OCI-M1 (cell line): ENCODE results near the gene GEMIN5.
"Not testable (repeated sequence)": the region's sequence is repeated elsewhere in the genome, so short reads cannot be mapped to it uniquely, and the experiment has no call there.

Experiments
- DNase-seq: peaks from one replicate; lab custom pipeline; 2025; lab: John Stamatoyannopoulos, UW

Gene GEMIN5, protein sequence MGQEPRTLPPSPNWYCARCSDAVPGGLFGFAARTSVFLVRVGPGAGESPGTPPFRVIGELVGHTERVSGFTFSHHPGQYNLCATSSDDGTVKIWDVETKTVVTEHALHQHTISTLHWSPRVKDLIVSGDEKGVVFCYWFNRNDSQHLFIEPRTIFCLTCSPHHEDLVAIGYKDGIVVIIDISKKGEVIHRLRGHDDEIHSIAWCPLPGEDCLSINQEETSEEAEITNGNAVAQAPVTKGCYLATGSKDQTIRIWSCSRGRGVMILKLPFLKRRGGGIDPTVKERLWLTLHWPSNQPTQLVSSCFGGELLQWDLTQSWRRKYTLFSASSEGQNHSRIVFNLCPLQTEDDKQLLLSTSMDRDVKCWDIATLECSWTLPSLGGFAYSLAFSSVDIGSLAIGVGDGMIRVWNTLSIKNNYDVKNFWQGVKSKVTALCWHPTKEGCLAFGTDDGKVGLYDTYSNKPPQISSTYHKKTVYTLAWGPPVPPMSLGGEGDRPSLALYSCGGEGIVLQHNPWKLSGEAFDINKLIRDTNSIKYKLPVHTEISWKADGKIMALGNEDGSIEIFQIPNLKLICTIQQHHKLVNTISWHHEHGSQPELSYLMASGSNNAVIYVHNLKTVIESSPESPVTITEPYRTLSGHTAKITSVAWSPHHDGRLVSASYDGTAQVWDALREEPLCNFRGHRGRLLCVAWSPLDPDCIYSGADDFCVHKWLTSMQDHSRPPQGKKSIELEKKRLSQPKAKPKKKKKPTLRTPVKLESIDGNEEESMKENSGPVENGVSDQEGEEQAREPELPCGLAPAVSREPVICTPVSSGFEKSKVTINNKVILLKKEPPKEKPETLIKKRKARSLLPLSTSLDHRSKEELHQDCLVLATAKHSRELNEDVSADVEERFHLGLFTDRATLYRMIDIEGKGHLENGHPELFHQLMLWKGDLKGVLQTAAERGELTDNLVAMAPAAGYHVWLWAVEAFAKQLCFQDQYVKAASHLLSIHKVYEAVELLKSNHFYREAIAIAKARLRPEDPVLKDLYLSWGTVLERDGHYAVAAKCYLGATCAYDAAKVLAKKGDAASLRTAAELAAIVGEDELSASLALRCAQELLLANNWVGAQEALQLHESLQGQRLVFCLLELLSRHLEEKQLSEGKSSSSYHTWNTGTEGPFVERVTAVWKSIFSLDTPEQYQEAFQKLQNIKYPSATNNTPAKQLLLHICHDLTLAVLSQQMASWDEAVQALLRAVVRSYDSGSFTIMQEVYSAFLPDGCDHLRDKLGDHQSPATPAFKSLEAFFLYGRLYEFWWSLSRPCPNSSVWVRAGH (N-terminal part only)

GRCh38 chr5:154937718-154938466 is at the start of gene GEMIN5:
Gene GEMIN5 (minus strand): TSS chr5:154938211. CDS start chr5:154938133, 78 bp downstream.
- DNase-seq = peak; percentile 94

DNA sequence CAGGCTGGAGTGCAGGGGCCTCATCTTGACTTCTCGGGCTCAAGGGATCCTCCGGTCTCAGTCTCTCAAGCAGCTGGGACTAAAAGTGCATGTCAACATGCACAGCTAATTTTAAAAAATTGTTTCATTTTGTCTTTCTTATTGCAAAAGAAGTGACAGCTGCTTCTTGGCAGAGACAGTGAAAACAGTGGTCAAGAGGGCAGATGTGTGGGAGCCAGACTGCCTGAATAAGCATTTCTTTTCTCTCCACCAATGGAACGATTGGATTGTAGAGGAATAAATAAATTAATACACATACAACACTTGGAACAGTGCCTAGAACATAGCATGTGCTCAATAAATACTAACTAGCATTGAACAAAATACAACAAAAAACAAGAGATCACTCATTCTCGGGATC is 48.1 kb upstream of the GEMIN5 start:
- DNase-seq = no peak

GRCh38 chr5:154984946-154985516 is 47.0 kb upstream of the GEMIN5 start:
- DNase-seq = no peak

GRCh38 chr5:154978294-154978693 is 40.3 kb upstream of the GEMIN5 start:
- peak; percentile 74 for DNase-seq

GRCh38 chr5:154977409-154977808 is 39.4 kb upstream of the GEMIN5 start:
- DNase-seq = peak; percentile 40

GRCh38 chr5:154976082-154976481 is 38.1 kb upstream of the GEMIN5 start:
- DNase-seq = not testable (repeated sequence)

DNA sequence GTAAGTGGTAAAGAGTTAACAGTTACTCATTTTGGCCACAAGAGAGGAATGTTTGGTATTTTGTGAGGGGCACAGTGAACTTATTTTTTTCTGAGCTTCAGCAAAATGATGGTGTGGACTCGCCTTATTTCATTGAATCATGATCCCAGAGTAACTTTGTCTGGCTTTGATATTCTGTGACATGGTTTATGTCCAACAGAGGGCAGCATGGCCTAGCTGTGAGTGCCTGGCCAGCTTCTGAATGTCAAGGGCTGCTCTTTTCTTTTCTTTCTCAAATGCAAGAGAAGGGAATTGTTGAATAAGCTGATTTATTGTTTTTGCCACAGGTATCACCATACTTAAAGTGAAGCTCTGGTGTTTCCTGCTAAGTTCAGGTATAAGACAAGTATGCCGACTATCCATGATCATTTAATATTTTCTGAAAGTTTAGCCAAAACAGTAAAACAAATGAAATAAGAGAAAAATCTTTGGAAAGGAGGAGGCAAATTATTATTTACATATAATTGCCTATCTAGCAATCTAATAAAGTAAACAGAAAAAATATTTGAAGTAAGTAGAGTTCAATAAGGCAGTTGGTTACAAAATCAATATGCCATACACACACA is 34.6 kb upstream of the GEMIN5 start:
- DNase-seq = peak; percentile 67

GRCh38 chr5:154971501-154971900 is 33.5 kb upstream of the GEMIN5 start:
- DNase-seq = no peak

DNA sequence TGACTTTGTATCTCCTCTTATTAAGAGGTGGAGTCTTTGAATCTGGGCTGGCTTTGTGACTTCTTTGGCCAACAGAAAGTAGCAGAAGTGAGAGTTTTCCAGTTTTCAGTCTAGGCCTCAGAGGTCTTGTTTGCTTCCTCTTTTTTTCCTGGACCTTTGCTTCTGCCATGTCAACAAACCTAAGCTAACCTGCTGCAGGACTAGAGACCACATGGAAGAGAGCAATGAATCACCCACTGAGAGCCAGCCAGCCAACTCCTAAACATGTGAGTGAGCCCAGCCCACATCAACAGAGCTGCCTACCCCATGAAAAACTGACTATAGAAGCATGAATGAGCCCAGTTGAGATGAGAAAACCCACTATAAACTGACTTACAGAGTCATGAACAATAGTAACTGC is 32.7 kb upstream of the GEMIN5 start:
- DNase-seq = peak; percentile 33

- no peak for DNase-seq
These were observed 30.9 kb upstream of the GEMIN5 start for GRCh38 chr5:154968953-154969352.

DNA sequence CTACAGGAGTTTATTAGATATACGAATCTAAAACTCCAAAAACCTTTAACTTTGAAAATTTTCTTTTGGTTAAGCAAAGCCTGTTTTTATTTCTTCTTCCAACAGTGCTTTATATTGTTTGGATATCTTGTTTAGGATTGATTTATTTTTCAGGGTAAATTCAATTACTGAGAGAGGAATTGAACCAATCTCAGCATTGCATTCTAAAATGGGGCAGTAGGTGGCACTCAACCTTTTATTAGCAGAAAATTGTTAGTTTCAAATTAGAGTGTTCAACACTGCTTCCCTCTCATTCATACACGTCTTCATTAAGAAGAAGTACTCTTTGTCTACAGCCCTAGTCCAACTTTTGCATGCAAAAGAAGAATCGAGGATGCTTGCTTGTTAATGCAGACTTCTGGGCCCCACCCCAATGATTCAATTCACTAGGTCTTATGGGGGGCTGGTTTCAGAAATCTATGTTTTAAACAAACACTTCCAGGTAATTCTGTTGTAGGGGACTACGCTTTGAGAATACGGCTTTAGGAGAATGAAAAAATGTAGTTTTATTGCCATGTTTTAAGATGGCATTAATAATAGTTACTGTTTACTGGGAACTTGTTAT is 29.5 kb upstream of the GEMIN5 start:
- DNase-seq = peak; percentile 28

- no peak for DNase-seq
These were observed 28.9 kb upstream of the GEMIN5 start for GRCh38 chr5:154966874-154967273.

DNA sequence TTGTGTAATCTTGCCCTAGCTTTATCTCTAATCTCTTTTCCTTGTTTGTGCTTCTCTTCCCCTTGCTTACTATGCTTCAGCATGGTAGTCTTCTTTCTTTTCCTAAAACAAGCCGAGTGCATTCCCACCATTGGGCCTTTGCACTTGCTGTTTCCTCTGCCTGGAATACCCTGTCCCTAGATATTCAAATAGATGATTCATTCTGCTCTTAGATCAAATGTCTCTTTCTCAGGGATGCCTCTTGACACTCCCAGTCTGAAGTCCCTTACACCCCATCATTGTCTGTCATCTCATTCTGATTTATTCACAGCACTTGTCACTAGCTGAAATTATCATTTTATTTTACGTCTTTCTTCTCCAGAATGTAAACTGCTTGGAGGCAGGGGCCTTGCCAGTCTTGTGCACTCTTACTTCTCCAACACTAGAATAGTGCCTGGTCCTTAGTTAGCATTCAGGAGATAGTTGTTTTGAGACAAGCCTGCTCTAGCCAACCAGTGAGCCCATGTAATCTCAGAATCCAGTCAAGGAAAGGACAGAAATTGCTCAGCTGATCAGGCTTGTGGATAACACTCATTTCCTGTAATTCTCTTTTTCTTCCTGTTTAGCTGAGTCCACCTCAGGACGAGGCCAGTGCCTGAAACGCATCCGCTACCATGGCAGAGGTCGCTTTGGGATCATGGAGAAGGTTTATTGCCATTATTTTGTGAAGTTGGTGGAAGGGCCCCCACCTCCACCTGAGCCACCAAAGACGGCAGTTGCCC is 28.2 kb upstream of the GEMIN5 start:
- no peak for DNase-seq

- no peak for DNase-seq
These were observed 24.5 kb upstream of the GEMIN5 start for GRCh38 chr5:154962494-154962893.

DNA sequence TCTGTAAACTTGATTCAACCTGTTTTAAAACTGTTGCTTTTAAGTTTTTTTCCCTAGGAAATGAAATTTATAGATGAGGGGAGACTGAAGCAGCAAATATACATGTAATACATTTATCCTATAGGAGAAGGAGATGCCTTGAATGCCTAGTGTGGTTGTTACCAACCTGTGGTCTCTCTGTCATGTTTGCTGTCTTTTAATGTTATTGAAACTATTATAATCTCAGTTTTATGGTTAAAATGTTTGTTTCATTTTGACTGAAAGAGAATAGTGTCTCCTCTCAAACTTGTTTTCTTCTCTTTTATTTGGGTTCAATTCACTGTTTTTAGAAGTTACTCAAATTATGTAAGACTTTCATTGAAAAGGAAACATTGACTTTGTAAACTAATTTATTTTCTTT is 18.7 kb upstream of the GEMIN5 start:
- DNase-seq = no peak

GRCh38 chr5:154949781-154950180 is 11.8 kb upstream of the GEMIN5 start:
- no peak for DNase-seq

GRCh38 chr5:154948313-154948712 is 10.3 kb upstream of the GEMIN5 start:
- no peak for DNase-seq

DNA sequence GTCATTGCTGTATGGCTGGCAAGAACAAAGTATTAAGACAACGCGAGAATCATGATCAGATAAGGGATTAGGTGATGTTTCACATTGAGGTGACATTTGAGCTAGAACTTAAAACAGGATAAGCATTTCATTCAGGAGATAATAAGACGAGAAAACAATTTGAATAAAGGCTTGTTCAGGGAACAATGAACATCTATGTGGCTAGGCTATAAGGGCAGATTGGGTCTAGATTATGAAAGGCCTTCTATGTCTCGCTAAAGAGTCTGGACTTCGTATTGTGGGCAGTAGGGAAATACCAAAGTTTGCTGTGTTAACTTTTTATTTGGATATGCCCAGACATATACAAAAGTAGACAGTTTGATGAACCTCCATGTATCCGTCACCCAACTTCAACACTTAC is 9.8 kb upstream of the GEMIN5 start:
- no peak for DNase-seq

DNA sequence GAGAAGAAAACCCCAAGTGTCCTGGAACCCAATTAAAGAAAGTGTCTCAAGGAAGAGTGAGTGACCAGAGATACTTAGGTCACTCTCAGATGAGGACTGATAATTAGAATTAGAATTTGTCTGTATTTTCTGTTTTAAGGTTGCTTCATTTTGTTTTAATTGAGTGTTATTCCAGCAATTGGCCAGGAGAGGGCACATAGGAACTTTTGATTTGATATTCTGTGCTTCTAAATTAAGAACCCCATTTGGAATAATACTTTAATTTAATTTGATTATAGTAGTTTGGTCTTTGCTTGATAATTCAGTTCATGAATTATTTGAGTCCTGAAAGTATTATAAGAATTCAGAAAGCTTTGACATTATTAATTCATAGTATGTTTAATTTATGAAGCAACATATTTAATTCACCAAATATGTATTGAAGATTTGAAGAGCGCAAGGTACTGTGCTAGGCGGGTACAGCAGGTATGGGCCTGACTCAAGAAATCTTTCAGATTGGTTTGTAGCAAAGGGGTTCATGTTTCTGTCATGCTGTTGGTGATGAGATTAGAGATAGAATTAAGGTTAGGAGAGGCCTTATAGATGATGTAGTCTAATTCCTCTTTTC is 7.8 kb upstream of the GEMIN5 start:
- peak; percentile 50 for DNase-seq
